ENCODE measurements around the gene UBL4A. TPM values are rescaled to one million over a fixed set of nuclear protein-coding genes. Genes with fewer than 3 reads are reported as not detected.

Gene UBL4A
- polyA plus RNA-seq (2013, experiment 1 of 2): 28.2 TPM
- 28.5 TPM for polyA plus RNA-seq (2013, experiment 2 of 2)

DNA sequence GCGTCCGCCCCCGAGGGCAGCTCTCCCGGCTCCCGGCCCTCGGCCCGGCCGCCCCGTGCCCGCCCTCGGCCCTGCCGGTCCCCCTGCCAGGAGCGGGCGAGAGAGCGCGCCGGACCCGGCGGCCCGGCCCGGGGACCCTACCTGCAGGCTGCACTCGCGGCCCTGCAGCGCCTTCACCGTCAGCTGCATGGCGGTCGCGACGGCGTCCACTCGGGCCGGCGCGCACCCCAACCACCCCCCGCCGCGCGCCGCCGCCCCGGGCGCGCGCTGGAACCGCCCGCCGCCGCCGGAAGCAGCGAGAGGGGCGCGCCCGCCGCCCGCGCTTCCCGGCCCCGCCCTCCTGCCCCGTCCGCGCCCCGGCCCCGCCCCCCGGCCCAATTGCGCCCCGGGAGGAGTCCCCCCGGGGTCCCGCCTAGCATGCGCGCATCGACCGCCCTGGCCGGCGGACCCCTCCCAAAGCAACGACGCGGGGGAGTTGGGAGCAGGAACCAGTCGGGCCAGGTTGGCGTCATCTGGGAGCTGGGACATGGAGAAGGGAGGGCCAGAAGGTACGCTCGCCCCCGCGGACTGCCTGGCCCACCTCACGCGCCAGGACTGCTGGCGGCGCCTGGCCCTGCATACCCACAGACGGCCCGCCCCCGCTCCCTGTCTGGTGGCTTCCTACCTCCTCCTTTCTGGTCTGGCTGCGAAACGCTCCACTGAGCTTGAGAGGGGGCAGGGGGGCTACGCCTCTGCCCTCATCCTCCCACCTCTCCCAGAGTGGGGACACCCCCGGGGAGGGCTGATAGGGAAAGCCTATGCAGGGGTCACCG lies at the start of gene UBL4A:
Gene UBL4A, minus strand, starts transcription at position 220 of the 812 bp plus-strand sequence. Its CDS starts 31 bp downstream, at position 189.
- Histone ChIP-seq H3K36me3 (ENCODE audit: control insufficient read depth, insufficient read depth, low read length) (peaks cover 31% of the 10 kb centered on the region), H3K27ac (ENCODE audit: low read depth, low read length, severe bottlenecking) (no peak within 1 kb of the TSS), H3K4me1 (ENCODE audit: control insufficient read depth, insufficient read depth, low read length, poor library complexity, severe bottlenecking) (no peaks in the 10 kb centered on the region), H3K4me3 (ENCODE audit: extremely low read depth, insufficient read depth, low read length, poor library complexity, severe bottlenecking) (peak within 1 kb of the TSS; percentile 46), H3K9me3 (ENCODE audit: control insufficient read depth, low read length) (no peaks in the 10 kb centered on the region)
- 0 to 3% methylated on average over 11 to 16 of the region's 95 CpGs for WGBS, 2 experiments (ENCODE audit: insufficient coverage in 2 of 2)

DNA sequence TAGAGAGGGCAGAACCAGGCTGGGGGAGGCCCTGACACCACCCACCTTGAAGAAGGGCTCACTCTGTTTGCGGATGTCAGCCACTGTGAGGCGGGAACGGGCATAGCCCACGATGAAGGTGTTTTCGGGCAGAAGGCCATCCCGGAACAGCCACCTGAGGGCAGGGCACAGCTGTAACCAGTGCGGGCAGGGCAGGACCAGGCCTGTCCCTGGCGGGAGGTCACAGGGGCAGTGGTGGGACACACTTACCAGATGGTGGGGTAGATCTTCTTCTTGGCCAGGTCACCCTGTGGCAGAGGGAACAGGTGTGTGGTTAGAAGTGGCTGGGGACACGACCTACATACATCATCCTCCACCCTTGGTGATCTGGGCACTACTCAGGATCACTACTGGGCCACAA lies 49.5 kb upstream of the UBL4A start:
- 95 to 98% methylated on average over 4 to 6 of the region's 9 CpGs for WGBS, 2 experiments (ENCODE audit: insufficient coverage in 2 of 2)
- Histone ChIP-seq H3K4me3 (ENCODE audit: extremely low read depth, insufficient read depth, low read length, poor library complexity, severe bottlenecking) (no peak overlapping the region), H3K9me3 (ENCODE audit: control insufficient read depth, low read length) (no peaks in the 10 kb centered on the region), H3K36me3 (ENCODE audit: control insufficient read depth, insufficient read depth, low read length) (peaks cover 31% of the 10 kb centered on the region), H3K27ac (ENCODE audit: low read depth, low read length, severe bottlenecking) (no peak overlapping the region), H3K4me1 (ENCODE audit: control insufficient read depth, insufficient read depth, low read length, poor library complexity, severe bottlenecking) (peaks cover 6% of the 10 kb centered on the region)

DNA sequence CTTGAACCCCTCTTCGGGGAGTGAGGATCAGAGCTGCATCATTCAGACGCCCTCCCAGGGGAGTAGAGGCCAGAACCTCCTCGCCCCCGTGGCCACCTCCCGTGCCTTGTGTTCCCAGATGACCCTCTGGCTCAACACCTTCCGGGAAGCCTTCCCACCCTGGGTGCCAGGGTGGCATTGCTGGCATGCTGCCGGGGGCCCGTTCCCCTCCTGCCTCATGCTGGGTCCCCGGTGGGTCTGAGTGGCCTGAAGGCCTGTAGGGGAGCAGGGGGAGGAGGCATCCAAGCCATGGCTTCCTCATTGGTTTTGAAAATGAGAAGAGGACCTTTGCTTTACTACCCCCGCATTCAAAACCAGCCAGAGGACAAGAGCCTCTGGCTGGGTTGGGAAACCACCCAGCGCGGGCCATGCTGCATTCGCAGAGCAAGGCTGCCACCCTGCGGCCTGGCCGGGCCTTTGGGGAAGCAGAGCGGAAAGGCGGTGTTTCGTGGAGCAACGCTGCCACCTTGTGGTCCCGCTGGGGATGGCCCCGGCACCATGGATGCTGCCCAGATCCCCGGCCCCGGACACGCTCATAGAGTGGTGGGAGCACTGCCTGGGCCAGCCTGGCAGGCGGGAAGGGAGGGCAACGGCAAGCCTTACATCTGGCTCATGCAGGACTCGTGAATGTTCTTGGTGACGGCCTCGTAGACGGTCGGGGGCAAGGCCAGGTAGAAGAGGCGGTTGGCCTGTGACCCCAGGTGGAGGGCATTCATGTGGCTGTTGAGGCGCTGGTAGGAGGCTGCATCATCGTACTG lies 48.3 kb upstream of the UBL4A start:
- Histone ChIP-seq H3K4me3 (ENCODE audit: extremely low read depth, insufficient read depth, low read length, poor library complexity, severe bottlenecking) (no peak overlapping the region), H3K27ac (ENCODE audit: low read depth, low read length, severe bottlenecking) (no peak overlapping the region), H3K4me1 (ENCODE audit: control insufficient read depth, insufficient read depth, low read length, poor library complexity, severe bottlenecking) (peaks cover 11% of the 10 kb centered on the region), H3K36me3 (ENCODE audit: control insufficient read depth, insufficient read depth, low read length) (peaks cover 31% of the 10 kb centered on the region), H3K9me3 (ENCODE audit: control insufficient read depth, low read length) (no peaks in the 10 kb centered on the region)
- WGBS, 2 experiments (ENCODE audit: insufficient coverage in 2 of 2): 26 to 62% methylated on average over 14 to 15 of the region's 34 CpGs

- Histone ChIP-seq H3K27ac (ENCODE audit: low read depth, low read length, severe bottlenecking) (no peak overlapping the region), H3K9me3 (ENCODE audit: control insufficient read depth, low read length) (no peaks in the 10 kb centered on the region), H3K36me3 (ENCODE audit: control insufficient read depth, insufficient read depth, low read length) (peaks cover 26% of the 10 kb centered on the region), H3K4me3 (ENCODE audit: extremely low read depth, insufficient read depth, low read length, poor library complexity, severe bottlenecking) (no peak overlapping the region), H3K4me1 (ENCODE audit: control insufficient read depth, insufficient read depth, low read length, poor library complexity, severe bottlenecking) (peaks cover 11% of the 10 kb centered on the region)
- 97 to 98% methylated on average over 4 to 14 of the region's 23 CpGs for WGBS, 2 experiments (ENCODE audit: insufficient coverage in 2 of 2)
Observed at GRCh38 chrX:154532690-154533089, 46.3 kb upstream of the UBL4A start.

DNA sequence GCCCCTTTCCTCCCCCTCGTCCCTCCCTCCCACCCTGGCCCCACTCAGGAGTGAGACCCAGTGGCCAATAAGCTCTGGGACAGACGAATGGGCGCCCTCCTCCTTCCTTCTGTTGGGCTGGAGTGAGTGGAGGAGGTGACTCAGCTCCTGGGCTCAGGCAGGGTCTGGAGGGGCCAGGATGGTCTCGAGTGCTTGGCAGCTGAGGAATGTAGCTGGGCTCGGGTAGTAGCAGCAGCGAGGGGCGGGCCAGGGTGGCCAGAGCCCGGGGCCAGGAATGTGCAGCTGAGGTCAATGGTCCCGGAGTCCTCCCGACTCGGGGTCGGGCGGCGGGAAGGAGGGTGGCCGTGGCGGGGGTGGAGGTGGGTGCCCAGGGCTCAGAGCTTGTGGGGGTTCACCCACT lies 45.2 kb upstream of the UBL4A start:
- Histone ChIP-seq H3K9me3 (ENCODE audit: control insufficient read depth, low read length) (no peaks in the 10 kb centered on the region), H3K4me3 (ENCODE audit: extremely low read depth, insufficient read depth, low read length, poor library complexity, severe bottlenecking) (no peak overlapping the region), H3K27ac (ENCODE audit: low read depth, low read length, severe bottlenecking) (peak overlapping the region; percentile 66), H3K4me1 (ENCODE audit: control insufficient read depth, insufficient read depth, low read length, poor library complexity, severe bottlenecking) (peaks cover 11% of the 10 kb centered on the region), H3K36me3 (ENCODE audit: control insufficient read depth, insufficient read depth, low read length) (peaks cover 26% of the 10 kb centered on the region)
- 55% methylated on average over 4 of the region's 16 CpGs; no CpG with 5 or more reads in 1 of the 2 experiments for WGBS, 2 experiments (ENCODE audit: insufficient coverage in 2 of 2)

DNA sequence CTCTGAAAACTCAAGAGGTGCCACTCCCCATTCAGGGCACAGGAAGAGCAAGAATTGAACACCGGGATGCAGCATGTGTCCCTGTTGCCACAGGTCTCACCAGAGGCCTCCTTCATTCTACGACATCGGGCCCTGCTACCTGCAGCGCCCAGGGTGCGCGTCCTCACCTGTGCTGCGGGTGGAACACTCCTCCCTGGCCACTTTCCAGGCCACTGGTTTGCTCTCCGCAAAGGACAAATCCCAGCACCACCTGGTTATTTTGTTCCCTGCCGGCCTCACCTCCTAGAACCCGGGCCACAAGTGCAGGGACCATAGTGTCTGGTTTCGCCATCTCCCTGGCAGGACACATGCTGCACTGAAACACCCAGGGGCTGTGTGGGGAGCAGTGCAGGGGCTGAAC lies 43.9 kb upstream of the UBL4A start:
- H3K9me3 ChIP-seq (ENCODE audit: control insufficient read depth, low read length): no peaks in the 10 kb centered on the region
- no peak overlapping the region for H3K27ac ChIP-seq (ENCODE audit: low read depth, low read length, severe bottlenecking)
- 95% methylated on average over 11 of the region's 11 CpGs; no CpG with 5 or more reads in 1 of the 2 experiments for WGBS, 2 experiments (ENCODE audit: insufficient coverage in 2 of 2)
- H3K4me1 ChIP-seq (ENCODE audit: control insufficient read depth, insufficient read depth, low read length, poor library complexity, severe bottlenecking): peaks cover 11% of the 10 kb centered on the region
- H3K4me3 ChIP-seq (ENCODE audit: extremely low read depth, insufficient read depth, low read length, poor library complexity, severe bottlenecking): no peak overlapping the region
- peaks cover 21% of the 10 kb centered on the region for H3K36me3 ChIP-seq (ENCODE audit: control insufficient read depth, insufficient read depth, low read length)

GRCh38 chrX:154529206-154529612 lies 42.8 kb upstream of the UBL4A start:
- Histone ChIP-seq H3K4me1 (ENCODE audit: control insufficient read depth, insufficient read depth, low read length, poor library complexity, severe bottlenecking) (peaks cover 8% of the 10 kb centered on the region), H3K27ac (ENCODE audit: low read depth, low read length, severe bottlenecking) (no peak overlapping the region)

GRCh38 chrX:154526901-154527675 lies 40.7 kb upstream of the UBL4A start:
- H3K9me3 ChIP-seq (ENCODE audit: control insufficient read depth, low read length): no peaks in the 10 kb centered on the region
- H3K4me3 ChIP-seq (ENCODE audit: extremely low read depth, insufficient read depth, low read length, poor library complexity, severe bottlenecking): no peak overlapping the region
- H3K4me1 ChIP-seq (ENCODE audit: control insufficient read depth, insufficient read depth, low read length, poor library complexity, severe bottlenecking): peaks cover 8% of the 10 kb centered on the region
- H3K36me3 ChIP-seq (ENCODE audit: control insufficient read depth, insufficient read depth, low read length): no peaks in the 10 kb centered on the region
- H3K27ac ChIP-seq (ENCODE audit: low read depth, low read length, severe bottlenecking): peak overlapping the region; percentile 59
- 29 to 34% methylated on average over 3 to 4 of the region's 15 CpGs for WGBS, 2 experiments (ENCODE audit: insufficient coverage in 2 of 2)

More at GRCh38 chrX:154529206-154529612, 42.8 kb upstream of the UBL4A start:
- Histone ChIP-seq H3K9me3 (ENCODE audit: control insufficient read depth, low read length) (no peaks in the 10 kb centered on the region), H3K4me3 (ENCODE audit: extremely low read depth, insufficient read depth, low read length, poor library complexity, severe bottlenecking) (no peak overlapping the region), H3K36me3 (ENCODE audit: control insufficient read depth, insufficient read depth, low read length) (peaks cover 17% of the 10 kb centered on the region)
- WGBS, 2 experiments (ENCODE audit: insufficient coverage in 2 of 2): 94 to 100% methylated on average over 2 to 4 of the region's 6 CpGs

- 94 to 97% methylated on average over 6 of the region's 14 CpGs for WGBS, 2 experiments (ENCODE audit: insufficient coverage in 2 of 2)
- Histone ChIP-seq H3K9me3 (ENCODE audit: control insufficient read depth, low read length) (no peaks in the 10 kb centered on the region), H3K4me1 (ENCODE audit: control insufficient read depth, insufficient read depth, low read length, poor library complexity, severe bottlenecking) (peaks cover 4% of the 10 kb centered on the region), H3K4me3 (ENCODE audit: extremely low read depth, insufficient read depth, low read length, poor library complexity, severe bottlenecking) (no peak overlapping the region), H3K36me3 (ENCODE audit: control insufficient read depth, insufficient read depth, low read length) (no peaks in the 10 kb centered on the region), H3K27ac (ENCODE audit: low read depth, low read length, severe bottlenecking) (no peak overlapping the region)
Observed at GRCh38 chrX:154525606-154526490, 39.4 kb upstream of the UBL4A start.
